ENCODE results near the gene TBL1XR1. TPM values are rescaled to one million over a fixed set of nuclear protein-coding genes. Genes with fewer than 3 reads are reported as not detected.

TBL1XR1 gene
- total and polyA plus RNA-seq, 2 of the 8 experiments (the other 6 are each of a cell fraction or from before 2014, with no cell fraction given): 28.1 to 147 TPM

GRCh38 chr3:176977331-176977730 is 220.0 kb downstream of the TBL1XR1 start:
- Histone ChIP-seq H2AFZ (ENCODE audit: low read length) (no peak overlapping the region), H3K18ac (ENCODE audit: extremely low read depth, low read length) (no peak overlapping the region), H2BK120ac (replicated peaks; ENCODE audit: low read depth, low read length) (no peak overlapping the region), H4K20me1 (replicated peaks in 1 of 2; ENCODE audit: control insufficient read depth in 1 of 2, insufficient read depth in 2 of 2, low read length in 2 of 2) (no peaks in the 10 kb centered on the region), H3K4me1 (replicated peaks in 1 of 4; ENCODE audit: control insufficient read depth in 3 of 4, insufficient read depth in 4 of 4, low read length in 3 of 4) (no peaks in the 10 kb centered on the region), H3K79me1 (ENCODE audit: low read depth, low read length) (no peaks in the 10 kb centered on the region), H3K14ac (ENCODE audit: insufficient read length) (no peak overlapping the region), H4K8ac (ENCODE audit: extremely low read depth, insufficient read depth, low read length) (no peak overlapping the region), H3K27ac (ENCODE audit: low read depth, low read length) (no peak overlapping the region), H4K91ac (replicated peaks; ENCODE audit: insufficient read length, low read length) (no peak overlapping the region), H2BK15ac (ENCODE audit: low read length) (no peak overlapping the region), H2BK12ac (ENCODE audit: low read depth, low read length) (no peak overlapping the region), H4K5ac (ENCODE audit: insufficient read length, low read depth, low read length) (no peak overlapping the region), H2BK5ac (ENCODE audit: low read depth, low read length) (no peak overlapping the region), H3K9me3 (ENCODE audit: insufficient read depth in 2 of 2, low read depth in 1 of 2, low read length in 1 of 2) (no peaks in the 10 kb centered on the region), H3K9ac (replicated peaks in 1 of 4; ENCODE audit: extremely low read depth in 1 of 4, low read depth in 3 of 4, low read length in 3 of 4) (no peak overlapping the region), H3K56ac (replicated peaks; ENCODE audit: insufficient read length, low read depth, low read length) (no peak overlapping the region), H3K23me2 (ENCODE audit: low read depth, low read length) (no peaks in the 10 kb centered on the region), H3K36me3 (ENCODE audit: control insufficient read depth in 2 of 4, insufficient read depth in 4 of 4, low read length in 3 of 4) (no peaks in the 10 kb centered on the region), H3K23ac (ENCODE audit: insufficient read length) (no peak overlapping the region), H3K4me3 (ENCODE audit: extremely low read depth in 1 of 4, insufficient read depth in 2 of 4, low read depth in 3 of 4, low read length in 4 of 4) (no peak overlapping the region), H3K4ac (replicated peaks; ENCODE audit: insufficient read length, low read depth, low read length) (no peak overlapping the region), H3K27me3 (replicated peaks in 1 of 4; ENCODE audit: control insufficient read depth in 3 of 4, extremely low read depth in 1 of 4, insufficient read depth in 3 of 4, low read length in 3 of 4) (no peaks in the 10 kb centered on the region), H3K79me2 (ENCODE audit: control insufficient read depth in 1 of 2, insufficient read depth in 2 of 2, low read length in 2 of 2) (no peaks in the 10 kb centered on the region), H3K4me2 (ENCODE audit: insufficient read depth in 1 of 2, low read depth in 2 of 2, low read length in 2 of 2) (no peak overlapping the region), H2AK5ac (ENCODE audit: low read depth, low read length) (no peak overlapping the region), H2BK20ac (ENCODE audit: low read length) (no peak overlapping the region)
- WGBS, 2 experiments (ENCODE audit: extremely low coverage in 1 of 2, insufficient coverage in 1 of 2, insufficient read length in 1 of 2, insufficient replicate concordance in 2 of 2, low coverage in 1 of 2, low lambda C conversion rate in 2 of 2, missing lambda C conversion rate in 1 of 2): 85% methylated on average over 2 of the region's 2 CpGs; no CpG with 5 or more reads in 1 of the 2 experiments
- TF ChIP-seq KDM1A (IDR thresholded peaks at IDR 0.05; ENCODE audit: borderline replicate concordance, low read length) (no peak), SAP30 (IDR thresholded peaks at IDR 0.05; ENCODE audit: insufficient read depth, insufficient replicate concordance, low read length) (no peak), SIX5 (IDR thresholded peaks at IDR 0.05; ENCODE audit: low read depth, low read length) (no peak), YY1 (IDR thresholded peaks at IDR 0.05; ENCODE audit: low read depth, low read length) (no peak), BRCA1 (IDR thresholded peaks at IDR 0.05; ENCODE audit: low read depth, low read length) (no peak), HDAC6 (IDR thresholded peaks at IDR 0.05; ENCODE audit: low read depth, low read length) (no peak), JUN (IDR thresholded peaks at IDR 0.05; ENCODE audit: low read depth, low read length) (no peak), ATF3 (IDR thresholded peaks at IDR 0.05; ENCODE audit: insufficient read depth, low read depth, low read length) (no peak), POU5F1 (IDR thresholded peaks at IDR 0.05; ENCODE audit: low read depth, low read length) (no peak)
- DNase-seq (ENCODE audit: low read depth in 1 of 2, low spot score in 2 of 2): no peak
- ChIA-PET POLR2A (ENCODE audit: partially characterized antibody) (no interaction called here), CTCF (ENCODE audit: partially characterized antibody) (interaction anchor here (0.9 to 1.9 kb wide), 3 partner anchors 9 to 14 kb away, joined by 3 to 4 read pairs (median 4); no protein-coding TSS in a partner anchor)
- FAIRE-seq: no peak

Measured in H1 (cell line).